PFSK-1 (cell line): ENCODE results near the gene ELMO1.

Experiments
- FOXP2 ChIP-seq: optimal IDR thresholded peaks from 2 replicates; pipeline ENCODE3; 2011; ENCODE audit warnings: borderline replicate concordance, control low read depth, inconsistent platforms; ENCODE audit not compliant: insufficient read depth; ENCODE audit errors: extremely low read length, extremely low read depth
- POLR2AphosphoS5 ChIP-seq: IDR thresholded peaks from 2 replicates; pipeline ENCODE4 v1.6.1; 2012; ENCODE audit warnings: low read depth, mild to moderate bottlenecking, control low read depth, low read length, moderate library complexity
- REST ChIP-seq, 2 experiments: IDR thresholded peaks; 2 replicates each; pipeline versions ENCODE4 v1.6.1 to v1.8.0; 2011 to 2012; ENCODE audit warnings: low read depth in 2 of 2, low read length in 2 of 2, control low read depth in 1 of 2, inconsistent platforms in 1 of 2, mild to moderate bottlenecking in 1 of 2, moderate library complexity in 1 of 2; ENCODE audit not compliant: insufficient read depth in 1 of 2
- SIN3A ChIP-seq: IDR thresholded peaks from 2 replicates; pipeline ENCODE4 v1.6.1; 2012; ENCODE audit warnings: mild to moderate bottlenecking, low read length, moderate library complexity, borderline replicate concordance; ENCODE audit not compliant: insufficient read depth
- TAF1 ChIP-seq: IDR thresholded peaks from 2 replicates; pipeline ENCODE4 v1.6.1; 2012; ENCODE audit warnings: low read length, control low read depth, borderline replicate concordance; ENCODE audit not compliant: insufficient read depth

Gene ELMO1

GRCh38 chr7:36966636-36967035 lies 482.0 kb downstream of the ELMO1 start:
- TF ChIP-seq POLR2AphosphoS5 (no peak), FOXP2 (no peak), SIN3A (no peak), REST (IDR thresholded peaks at IDR 0.05; ENCODE audit: insufficient read depth in 1 of 2, low read depth in 2 of 2, low read length in 2 of 2) (no peak), TAF1 (no peak)

- no peak for TF ChIP-seq TAF1
These were observed 482.6 kb downstream of the ELMO1 start for GRCh38 chr7:36966039-36966438.

- no peak for TF ChIP-seq POLR2AphosphoS5
- TF ChIP-seq TAF1: no peak
- TF ChIP-seq SIN3A: no peak
- TF ChIP-seq REST (IDR thresholded peaks at IDR 0.05; ENCODE audit: insufficient read depth in 1 of 2, low read depth in 2 of 2, low read length in 2 of 2): no peak
- TF ChIP-seq FOXP2: no peak
These were observed 483.0 kb downstream of the ELMO1 start for GRCh38 chr7:36965625-36966024.

GRCh38 chr7:36964297-36964696 lies 484.4 kb downstream of the ELMO1 start:
- TF ChIP-seq TAF1 (no peak), POLR2AphosphoS5 (no peak), FOXP2 (no peak), SIN3A (no peak), REST (IDR thresholded peaks at IDR 0.05; ENCODE audit: insufficient read depth in 1 of 2, low read depth in 2 of 2, low read length in 2 of 2) (no peak)

GRCh38 chr7:36962367-36962766 lies 486.3 kb downstream of the ELMO1 start:
- no peak for TF ChIP-seq POLR2AphosphoS5
- TF ChIP-seq FOXP2: no peak
- no peak for TF ChIP-seq REST (IDR thresholded peaks at IDR 0.05; ENCODE audit: insufficient read depth in 1 of 2, low read depth in 2 of 2, low read length in 2 of 2)
- TF ChIP-seq SIN3A: no peak
- TF ChIP-seq TAF1: no peak

- TF ChIP-seq REST (IDR thresholded peaks at IDR 0.05; ENCODE audit: insufficient read depth in 1 of 2, low read depth in 2 of 2, low read length in 2 of 2) (no peak), SIN3A (no peak), TAF1 (no peak), FOXP2 (no peak), POLR2AphosphoS5 (no peak)
These were observed 487.0 kb downstream of the ELMO1 start for GRCh38 chr7:36961693-36962092.
